Upper lobe of right lung (tissue), 1 donor: Measurements from ENCODE around the gene CDKN1B. TPM values are rescaled to one million over a fixed set of nuclear protein-coding genes. Genes with fewer than 3 reads are reported as not detected.

ENCODE experiments used
- ATAC-seq: fragments of 200-7000 bp; cut with Tn5 transposase; one replicate; pipeline ENCODE4 v1.9.1; 2020; ENCODE audit warnings: mild to moderate bottlenecking, moderate library complexity
- DNase-seq: peaks from one replicate; pipeline ENCODE4 v3.0.0-alpha.2; 2020
- H3K27ac ChIP-seq: fragments of 200-600 bp; one replicate; pipeline ENCODE4 v1.8.0; 2022
- H3K27me3 ChIP-seq: fragments of 200-600 bp; one replicate; pipeline ENCODE4 v1.8.0; 2022; ENCODE audit warnings: mild to moderate bottlenecking
- H3K36me3 ChIP-seq: fragments of 200-600 bp; one replicate; pipeline ENCODE4 v1.8.0; 2022
- H3K4me1 ChIP-seq: fragments of 200-600 bp; one replicate; pipeline ENCODE4 v1.8.0; 2022
- H3K4me3 ChIP-seq: fragments of 200-600 bp; one replicate; pipeline ENCODE4 v1.8.0; 2022; ENCODE audit warnings: mild to moderate bottlenecking
- H3K9me3 ChIP-seq: fragments of 200-600 bp; one replicate; pipeline ENCODE4 v1.8.0; 2022
- CTCF ChIP-seq: fragments of 200-600 bp; IDR thresholded peaks from one replicate; pipeline ENCODE4 v1.8.0; 2022; ENCODE audit warnings: antibody characterized with exemption
- intact Hi-C: fragments of 100-400 bp; cut with DNase I; formaldehyde crosslinking; loops from one replicate; pipeline ENCODE4 v1.11.0; 2022
- total RNA-seq: library from RNA; stranded (reverse); fragmentation: NEBNext Ultra II Directional; extraction: Animal tissue kit (Norgen Biotek cat#: 25700); gene quantifications from one replicate; pipeline ENCODE4 v1.2.1, GENCODE V29; 2021
- donor health status: DM: no; HTN: yes; CAD: no; lungs with severe emphysema.

The CDKN1B gene
- total RNA-seq, 1 donor from 2014 or later, result 51.4 TPM

GRCh38 chr12:12741660-12742059 lies 24.5 kb downstream of the CDKN1B start:
- H3K9me3 ChIP-seq, result no peaks in the 10 kb centered on the region
- TF ChIP-seq CTCF, result no peak
- DNase-seq (no peak), ATAC-seq (no peak)
- peaks cover 11% of the 10 kb centered on the region for H3K4me1 ChIP-seq
- H3K4me3 ChIP-seq, result no peak overlapping the region
- H3K27me3 ChIP-seq, result no peaks in the 10 kb centered on the region
- intact Hi-C loops, result no loop called here
- no peaks in the 10 kb centered on the region for H3K36me3 ChIP-seq
- peak overlapping the region; percentile 44 for H3K27ac ChIP-seq

GRCh38 chr12:12744546-12745305 lies 27.6 kb downstream of the CDKN1B start:
- no peak for ATAC-seq
- TF ChIP-seq CTCF, result no peak
- H3K4me3 ChIP-seq, result no peak overlapping the region

GRCh38 chr12:12745576-12746211 lies 28.5 kb downstream of the CDKN1B start:
- H3K4me1 ChIP-seq, result peaks cover 5% of the 10 kb centered on the region
- no peak for ATAC-seq
- H3K9me3 ChIP-seq, result no peaks in the 10 kb centered on the region
- no peak for DNase-seq
- intact Hi-C loops, result no loop called here
- no peak for TF ChIP-seq CTCF
- H3K27me3 ChIP-seq, result no peaks in the 10 kb centered on the region
- no peak overlapping the region for H3K4me3 ChIP-seq
- H3K27ac ChIP-seq, result no peak overlapping the region
- H3K36me3 ChIP-seq, result no peaks in the 10 kb centered on the region

More at GRCh38 chr12:12744546-12745305, 27.6 kb downstream of the CDKN1B start:
- peaks cover 5% of the 10 kb centered on the region for H3K4me1 ChIP-seq
- intact Hi-C loops, result no loop called here
- H3K36me3 ChIP-seq, result no peaks in the 10 kb centered on the region
- no peak for DNase-seq
- no peak overlapping the region for H3K27ac ChIP-seq
- no peaks in the 10 kb centered on the region for H3K27me3 ChIP-seq
- no peaks in the 10 kb centered on the region for H3K9me3 ChIP-seq

GRCh38 chr12:12747278-12747677 lies 30.1 kb downstream of the CDKN1B start:
- DNase-seq (no peak), ATAC-seq (no peak)
- no peaks in the 10 kb centered on the region for H3K4me1 ChIP-seq
- H3K27ac ChIP-seq, result no peak overlapping the region
- no peak for TF ChIP-seq CTCF
- H3K36me3 ChIP-seq, result no peaks in the 10 kb centered on the region
- no peaks in the 10 kb centered on the region for H3K27me3 ChIP-seq
- H3K4me3 ChIP-seq, result no peak overlapping the region
- no peaks in the 10 kb centered on the region for H3K9me3 ChIP-seq
- intact Hi-C loops, result no loop called here

GRCh38 chr12:12748044-12748443 lies 30.9 kb downstream of the CDKN1B start:
- Histone ChIP-seq H3K27ac (no peak overlapping the region), H3K4me3 (no peak overlapping the region), H3K27me3 (no peaks in the 10 kb centered on the region), H3K4me1 (no peaks in the 10 kb centered on the region), H3K36me3 (no peaks in the 10 kb centered on the region), H3K9me3 (no peaks in the 10 kb centered on the region)
- intact Hi-C loops, result no loop called here
- DNase-seq (no peak), ATAC-seq (no peak)
- no peak for TF ChIP-seq CTCF
